CD4-positive, alpha-beta T cell (primary cell): ENCODE data around the gene UNC13C. TPM values are rescaled to one million over a fixed set of nuclear protein-coding genes. Genes with fewer than 3 reads are reported as not detected.

ENCODE experiments used
- ATAC-seq: fragments of 200-7000 bp; cut with Tn5 transposase; one replicate; pipeline ENCODE4 v1.10.0; 2022; ENCODE audit warnings: mild to moderate bottlenecking; ENCODE audit not compliant: poor library complexity
- CTCF ChIA-PET: fragments of 350-600 bp; sonication (Branson Sonifier 250); formaldehyde crosslinking; loops from one replicate; lab custom pipeline; 2021; ENCODE audit warnings: antibody characterized with exemption, inconsistent platforms; lab: Charles Lee
- POLR2A ChIA-PET: fragments of 350-600 bp; sonication (Branson Sonifier 250); formaldehyde crosslinking; loops from one replicate; lab custom pipeline; 2021; ENCODE audit warnings: antibody characterized with exemption, inconsistent platforms; lab: Charles Lee
- DNase-seq, 14 experiments: peaks; one replicate each; pipeline ENCODE4 v3.0.0-alpha.2; 2013 to 2020; ENCODE audit warnings: mixed read lengths in 2 of 14
- H3K27ac ChIP-seq, 2 donors: one replicate each; pipeline versions ENCODE4 v1.5.1 to v1.7.0; 2013; ENCODE audit warnings: low read length in 2 of 2, low read depth in 1 of 2, mild to moderate bottlenecking in 1 of 2
- H3K27me3 ChIP-seq, 2 experiments: 1 replicate in 1 of 2; 2 replicates in 1 of 2; pipeline versions ENCODE4 v1.6.1 to v1.7.0; 2013; ENCODE audit warnings: low read length in 2 of 2, control low read depth in 1 of 2, mild to moderate bottlenecking in 1 of 2, moderate library complexity in 1 of 2; ENCODE audit not compliant: insufficient read depth in 2 of 2, control insufficient read depth in 1 of 2
- H3K36me3 ChIP-seq: one replicate; pipeline ENCODE4 v1.6.1; 2013; ENCODE audit warnings: low read length, control low read depth; ENCODE audit not compliant: insufficient read depth
- H3K4me1 ChIP-seq: one replicate; pipeline ENCODE4 v1.6.1; 2013; ENCODE audit warnings: low read length, control low read depth; ENCODE audit not compliant: insufficient read depth
- H3K4me3 ChIP-seq: one replicate; pipeline ENCODE4 v1.5.1; 2013; ENCODE audit warnings: mild to moderate bottlenecking, low read length, moderate library complexity
- H3K9me3 ChIP-seq, 2 experiments: 1 replicate in 1 of 2; 2 replicates in 1 of 2; pipeline versions ENCODE4 v1.6.1 to v1.7.0; 2013; ENCODE audit warnings: low read length in 2 of 2, mild to moderate bottlenecking in 2 of 2, control low read depth in 1 of 2, moderate library complexity in 1 of 2; ENCODE audit not compliant: control insufficient read depth in 1 of 2, insufficient read depth in 1 of 2
- H3K27ac Mint-ChIP-seq: one replicate; pipeline ENCODE4 v1.8.0; 2020; ENCODE audit warnings: mixed read lengths
- H3K27me3 Mint-ChIP-seq: one replicate; pipeline ENCODE4 v1.8.0; 2021; ENCODE audit warnings: mixed read lengths
- H3K36me3 Mint-ChIP-seq: one replicate; pipeline ENCODE4 v1.8.0; 2021; ENCODE audit warnings: low read depth, mixed read lengths
- H3K4me1 Mint-ChIP-seq: one replicate; pipeline ENCODE4 v1.8.0; 2021; ENCODE audit warnings: low read depth, mixed read lengths
- H3K4me3 Mint-ChIP-seq: one replicate; pipeline ENCODE4 v1.8.0; 2020; ENCODE audit warnings: mild to moderate bottlenecking, mixed read lengths
- H3K9me3 Mint-ChIP-seq: one replicate; pipeline ENCODE4 v1.8.0; 2020; ENCODE audit warnings: mixed read lengths
- CTCF ChIP-seq: fragments of 200-600 bp; IDR thresholded peaks from one replicate; pipeline ENCODE4 v1.8.0; 2022; ENCODE audit warnings: antibody characterized with exemption, mild to moderate bottlenecking
- intact Hi-C, 2 experiments: fragments of 100-400 bp; cut with DNase I in 1 of 2; cut with micrococcal nuclease in 1 of 2; formaldehyde crosslinking; loops; one replicate each; pipeline versions ENCODE4 v1.15.1 to v1.9.0; 2023 to 2025; cut with DNase I, micrococcal nuclease
- total RNA-seq, 174 experiments: library from RNA in 2 of 174; stranded (reverse) in 2 of 174; gene quantifications; one replicate each; pipeline ENCODE4 v1.2.3 and lab custom pipeline; 2021 to 2026

The UNC13C gene
- total RNA-seq, 2 experiments from 2014 or later = not detected

- H3K4me1 ChIP-seq = no peaks in the 10 kb centered on the region
- no peaks in the 10 kb centered on the region for H3K27me3 ChIP-seq
- intact Hi-C loops = no loop called here
- no peaks in the 10 kb centered on the region for H3K27me3 Mint-ChIP-seq
- ChIA-PET CTCF (no interaction called here), POLR2A (no interaction called here)
- no peak overlapping the region for H3K27ac ChIP-seq
- no peaks in the 10 kb centered on the region for H3K36me3 ChIP-seq
- ATAC-seq (no peak), DNase-seq (no peak)
- H3K36me3 Mint-ChIP-seq = no peaks in the 10 kb centered on the region
- H3K27ac Mint-ChIP-seq = no peak overlapping the region
- H3K9me3 Mint-ChIP-seq = no peaks in the 10 kb centered on the region
- no peaks in the 10 kb centered on the region for H3K9me3 ChIP-seq
- H3K4me3 Mint-ChIP-seq = no peak overlapping the region
- no peaks in the 10 kb centered on the region for H3K4me1 Mint-ChIP-seq
- TF ChIP-seq CTCF = no peak
- H3K4me3 ChIP-seq = no peak overlapping the region
Observed at GRCh38 chr15:54305138-54305537, 326.9 kb downstream of the UNC13C start.

GRCh38 chr15:54307252-54307902, 329.1 kb downstream of the UNC13C start:
- no peaks in the 10 kb centered on the region for H3K4me1 ChIP-seq
- intact Hi-C loops = no loop called here
- H3K27ac ChIP-seq = no peak overlapping the region
- no peaks in the 10 kb centered on the region for H3K36me3 ChIP-seq
- Mint-ChIP-seq H3K4me1 (no peaks in the 10 kb centered on the region), H3K36me3 (no peaks in the 10 kb centered on the region), H3K27ac (no peak overlapping the region), H3K9me3 (no peaks in the 10 kb centered on the region), H3K4me3 (no peak overlapping the region), H3K27me3 (no peaks in the 10 kb centered on the region)
- no peak overlapping the region for H3K4me3 ChIP-seq
- no peaks in the 10 kb centered on the region for H3K9me3 ChIP-seq
- ATAC-seq = no peak
- ChIA-PET CTCF (no interaction called here), POLR2A (no interaction called here)
- DNase-seq = no peak
- TF ChIP-seq CTCF = no peak
- H3K27me3 ChIP-seq = no peaks in the 10 kb centered on the region

- Histone ChIP-seq H3K27ac (no peak overlapping the region), H3K4me3 (no peak overlapping the region), H3K27me3 (no peaks in the 10 kb centered on the region), H3K4me1 (no peaks in the 10 kb centered on the region), H3K36me3 (no peaks in the 10 kb centered on the region), H3K9me3 (no peaks in the 10 kb centered on the region)
- H3K36me3 Mint-ChIP-seq = no peaks in the 10 kb centered on the region
- H3K9me3 Mint-ChIP-seq = no peaks in the 10 kb centered on the region
- no peak for TF ChIP-seq CTCF
- ATAC-seq (no peak), DNase-seq (no peak)
- H3K4me3 Mint-ChIP-seq = no peak overlapping the region
- H3K27me3 Mint-ChIP-seq = no peaks in the 10 kb centered on the region
- intact Hi-C loops = no loop called here
- CTCF ChIA-PET = no interaction called here
- POLR2A ChIA-PET = no interaction called here
- no peaks in the 10 kb centered on the region for H3K4me1 Mint-ChIP-seq
- no peak overlapping the region for H3K27ac Mint-ChIP-seq
Observed at GRCh38 chr15:54307926-54308325, 329.7 kb downstream of the UNC13C start.
